K562 (cell line): ENCODE measurements around the gene ZBTB22. TPM values are rescaled to one million over a fixed set of nuclear protein-coding genes. Genes with fewer than 3 reads are reported as not detected.

ENCODE experiments used
- ATAC-seq: fragments of 200-7000 bp; cut with Tn5 transposase; 3 replicates; pipeline ENCODE4 v1.9.1; 2020; ENCODE audit warnings: moderate library complexity
- BruUV-seq: library from RNA; stranded (reverse); fragments of 400-500 nt; replicated peaks from 2 replicates; lab custom pipeline; 2021; lab: Mats Ljungman, UMichigan
- CTCF ChIA-PET: fragments of 300-600 bp; formaldehyde crosslinking; extraction: SDS; loops from one replicate; lab custom pipeline; 2021; ENCODE audit warnings: low intra/inter-chr PET ratio; lab: Yijun Ruan, JAX
- POLR2A ChIA-PET: fragments of 300-600, 350-650 bp; sonication (Branson Sonifier 250); formaldehyde crosslinking; extraction: SDS; loops from one replicate; lab custom pipeline; 2021; ENCODE audit warnings: antibody characterized with exemption, inconsistent platforms; lab: Yijun Ruan, JAX
- DNase-seq, 4 experiments: peaks; one replicate each; pipeline versions ENCODE4 v3.0.0 to v3.0.0-alpha.2; 2011 to 2018; ENCODE audit warnings: low spot score in 3 of 4, mixed read lengths in 3 of 4; ENCODE audit errors: extremely low read depth in 1 of 4
- FAIRE-seq: peaks from 2 replicates; lab custom pipeline; 2011; peaks lifted over from hg19 to GRCh38; lab: Jason Lieb, UNC
- H2AFZ ChIP-seq: 2 replicates; pipeline ENCODE4 v1.6.0; 2011; ENCODE audit warnings: low read depth, low read length, control low read depth, inconsistent platforms
- H3K27ac ChIP-seq: fragments of 200-600 bp; 3 replicates; pipeline ENCODE4 v1.8.0; 2011; ENCODE audit warnings: low read depth, mild to moderate bottlenecking, control low read depth, inconsistent platforms, low read length, moderate library complexity, mixed read lengths; ENCODE audit errors: extremely low read depth
- H3K27me3 ChIP-seq, 2 experiments: fragments of 300-600 bp in 1 of 2; 2 replicates in 1 of 2; 3 replicates in 1 of 2; pipeline versions ENCODE4 v1.6.0 to v1.8.0; 2011; ENCODE audit warnings: inconsistent platforms in 2 of 2, low read length in 2 of 2, mild to moderate bottlenecking in 1 of 2, mixed read lengths in 1 of 2, moderate library complexity in 1 of 2; ENCODE audit not compliant: control insufficient read depth in 2 of 2, insufficient read depth in 2 of 2
- H3K36me3 ChIP-seq: fragments of 300-600 bp; 3 replicates; pipeline ENCODE4 v1.8.0; 2011; ENCODE audit warnings: mild to moderate bottlenecking, low read length, inconsistent platforms; ENCODE audit not compliant: control insufficient read depth, insufficient read depth
- H3K4me1 ChIP-seq, 2 experiments: fragments of 200-600 bp in 1 of 2; replicated peaks in 1 of 2; 2 replicates in 1 of 2; 3 replicates in 1 of 2; pipeline versions ENCODE4 v1.5.1 to v1.8.0; 2011; ENCODE audit warnings: inconsistent platforms in 2 of 2, low read length in 2 of 2, mild to moderate bottlenecking in 1 of 2, mixed read lengths in 1 of 2, moderate library complexity in 1 of 2; ENCODE audit not compliant: control insufficient read depth in 2 of 2, insufficient read depth in 2 of 2
- H3K4me2 ChIP-seq: 2 replicates; pipeline ENCODE4 v1.6.1; 2011; ENCODE audit warnings: low read length, control low read depth, inconsistent platforms, mixed read lengths; ENCODE audit not compliant: insufficient read depth
- H3K4me3 ChIP-seq: fragments of 200-600 bp; sonication (generic), shearing (Covaris generic); 2 replicates; pipeline ENCODE4 v1.5.1; 2016; ENCODE audit warnings: control low read depth, inconsistent platforms
- H3K79me2 ChIP-seq: fragments of 200-600 bp; 3 replicates; pipeline ENCODE4 v1.8.0; 2011; ENCODE audit warnings: low read length, inconsistent platforms; ENCODE audit not compliant: control insufficient read depth, insufficient read depth
- H3K9ac ChIP-seq, 2 experiments: 2 replicates each; pipeline versions ENCODE4 v1.6.0 to v1.6.1; 2011; ENCODE audit warnings: low read depth in 2 of 2, low read length in 2 of 2, control low read depth in 1 of 2, inconsistent platforms in 1 of 2, mild to moderate bottlenecking in 1 of 2, mixed read lengths in 1 of 2; ENCODE audit not compliant: insufficient read depth in 1 of 2
- H3K9me1 ChIP-seq: one replicate; pipeline ENCODE4 v1.6.0; 2011; ENCODE audit warnings: inconsistent platforms, mild to moderate bottlenecking, low read length, moderate library complexity; ENCODE audit not compliant: control insufficient read depth, insufficient read depth
- H3K9me3 ChIP-seq: replicated peaks from 2 replicates; pipeline ENCODE4 v1.5.1; 2011; ENCODE audit warnings: low read depth, low read length, inconsistent platforms; ENCODE audit not compliant: control insufficient read depth, insufficient read depth
- H4K20me1 ChIP-seq: replicated peaks from 2 replicates; pipeline ENCODE4 v1.6.1; 2011; ENCODE audit warnings: low read length, inconsistent platforms, mixed read lengths; ENCODE audit not compliant: control insufficient read depth, insufficient read depth
- ARID2 ChIP-seq: fragments of 450-650 bp; IDR thresholded peaks from 2 replicates; pipeline ENCODE4 v1.6.1; 2017; ENCODE audit warnings: antibody characterized with exemption, mild to moderate bottlenecking
- CEBPG ChIP-seq, 3 experiments: fragments of 200-800 bp in 1 of 3; sonication (Bioruptor generic) in 1 of 3; sonication (generic) in 1 of 3; formaldehyde crosslinking in 1 of 3; IDR thresholded peaks in 2 of 3; conservative IDR thresholded peaks in 1 of 3; 2 replicates each; pipeline versions ENCODE4 v1.6.1 to v1.8.0; 2016 to 2022; ENCODE audit warnings: missing compliant biosample characterization in 2 of 3, missing genetic modification characterization in 2 of 3, mild to moderate bottlenecking in 1 of 3, missing genetic modification reagents in 1 of 3
- CHD1 ChIP-seq: fragments of 200-600 bp; sonication (generic); IDR thresholded peaks from one replicate; pipeline ENCODE4 v1.6.1; 2012; ENCODE audit warnings: mild to moderate bottlenecking, moderate library complexity, low read length, inconsistent platforms
- ELF4 ChIP-seq: fragments of 450-650 bp; formaldehyde crosslinking; IDR thresholded peaks from 2 replicates; pipeline ENCODE4 v1.4.0; 2022; ENCODE audit warnings: missing genetic modification characterization
- ETV6 ChIP-seq, 3 experiments: fragments of 150-350 bp in 1 of 3; sonication (generic) in 1 of 3; formaldehyde crosslinking in 1 of 3; IDR thresholded peaks; 2 replicates each; pipeline versions ENCODE4 v1.6.1 to v1.8.0; 2014 to 2022; ENCODE audit warnings: borderline replicate concordance in 2 of 3, low read depth in 2 of 3, antibody characterized with exemption in 1 of 3, low read length in 1 of 3, mild to moderate bottlenecking in 1 of 3, missing genetic modification reagents in 1 of 3
- KAT2B ChIP-seq: IDR thresholded peaks from one replicate; pipeline ENCODE4 v1.6.1; 2012; ENCODE audit warnings: low read depth, mild to moderate bottlenecking, control low read depth, inconsistent platforms, low read length, moderate library complexity
- NFIC ChIP-seq: fragments of 450-650 bp; IDR thresholded peaks from 2 replicates; pipeline ENCODE4 v1.6.1; 2017; ENCODE audit warnings: mild to moderate bottlenecking, inconsistent platforms
- POLR2G ChIP-seq: fragments of 200-400 bp; formaldehyde crosslinking; IDR thresholded peaks from 2 replicates; pipeline ENCODE4 v1.6.1; 2017; ENCODE audit warnings: low read depth, mild to moderate bottlenecking, antibody characterized with exemption, low read length, moderate library complexity
- RBFOX2 ChIP-seq: fragments of 200-400 bp; formaldehyde crosslinking; IDR thresholded peaks from 2 replicates; pipeline ENCODE4 v1.6.1; 2017; ENCODE audit warnings: low read depth, mild to moderate bottlenecking, low read length, moderate library complexity
- RBM25 ChIP-seq: fragments of 200-400 bp; formaldehyde crosslinking; IDR thresholded peaks from 2 replicates; pipeline ENCODE4 v1.6.1; 2018; ENCODE audit warnings: low read length, low read depth, moderate library complexity; ENCODE audit not compliant: severe bottlenecking
- TEAD2 ChIP-seq: fragments of 450-650 bp; IDR thresholded peaks from 2 replicates; pipeline ENCODE4 v1.6.1; 2016; ENCODE audit warnings: missing genetic modification characterization, control low read depth, missing compliant biosample characterization
- ZNF282 ChIP-seq: sonication (generic); formaldehyde crosslinking; IDR thresholded peaks from 2 replicates; pipeline ENCODE4 v1.8.1; 2023; ENCODE audit warnings: missing genetic modification reagents
- WGBS: fragments of 100-300 bp; shearing (Covaris generic); methylation state at CpG from one replicate; pipeline ENCODE4 v1.1.6; 2016; ENCODE audit warnings: low coverage, mixed read lengths; ENCODE audit not compliant: insufficient coverage; ENCODE audit errors: missing lambda C conversion rate; 5-methylcytosine and 5-hydroxymethylcytosine counted together
- in situ Hi-C: fragments of 300-500 bp; cut with MboI; formaldehyde crosslinking; loops from 4 replicates; pipeline ENCODE4 v1.15.0; 2018; ENCODE audit warnings: inconsistent platforms, mixed read lengths
- intact Hi-C: fragments of 100-400 bp; cut with micrococcal nuclease; formaldehyde crosslinking; loops from 2 replicates; pipeline ENCODE4 v1.14.2; 2022
- polyA plus RNA-seq, 8 experiments: library from polyadenylated mRNA; depleted of rRNA in 4 of 8; stranded (reverse) in 5 of 8; unstranded in 3 of 8; fragments of >200 nt; fragmentation: Nextera tagmentation in 2 of 8; fragmentation: Illumina TruSeq in 1 of 8; extraction: Ambion mirVana in 2 of 8; extraction: Trizol in 1 of 8; gene quantifications; 2 replicates each; pipeline versions ENCODE4 v1.2.1 to v1.2.3, GENCODE V29; 2011 to 2014; ENCODE audit warnings: inconsistent platforms in 1 of 8, missing spikeins in 1 of 8
- total RNA-seq, 7 experiments: library from RNA; depleted of rRNA in 6 of 7; stranded (reverse); fragments of >200 nt in 6 of 7; fragmentation: Illumina TruSeq in 2 of 7; extraction: Trizol in 2 of 7; gene quantifications; 2 replicates each; pipeline versions ENCODE4 v1.2.1 to v1.2.3, GENCODE V29; 2011 to 2021; ENCODE audit warnings: low replicate concordance in 1 of 7
- TF ChIP-seq, protein P1 (sequence below): fragments of 250-450 bp; sonication (Bioruptor Pico); IDR thresholded peaks from 2 replicates; pipeline ENCODE4 v1.5.0; 2021; ENCODE audit warnings: mild to moderate bottlenecking, moderate library complexity

Gene ZBTB22
- total and polyA plus RNA-seq, 9 of the 15 experiments (the other 6 are each of a cell fraction or from before 2014, with no cell fraction given): 0.21 to 11.9 (median 7.1) TPM

DNA sequence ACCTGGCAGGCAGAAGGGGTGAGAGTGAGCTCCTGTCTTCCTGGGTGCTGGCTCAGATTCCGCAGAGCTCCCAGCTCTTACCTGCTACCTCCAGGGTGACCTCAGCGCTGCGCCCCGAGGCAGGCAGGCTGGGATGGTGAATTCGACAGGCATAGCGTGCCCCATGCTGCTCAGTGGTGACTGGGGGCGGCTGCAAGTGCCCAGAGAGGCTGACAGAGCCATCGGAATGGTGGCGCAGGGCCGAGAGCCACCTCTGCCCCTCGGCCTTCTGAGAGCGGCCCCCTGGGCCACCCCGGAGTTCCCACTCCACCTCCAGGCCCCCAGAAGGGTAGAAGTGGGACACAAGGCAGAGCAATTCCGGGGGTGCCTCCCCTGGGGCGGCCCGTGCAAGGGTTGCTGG, 13.3 kb downstream of the ZBTB22 start:
- peaks cover 57% of the 10 kb centered on the region for H3K36me3 ChIP-seq
- no peak for DNase-seq
- no peak for ATAC-seq

More for the DNA sequence above, 13.3 kb downstream of the ZBTB22 start:
- POLR2A ChIA-PET: no interaction called here
- H3K79me2 ChIP-seq: peaks cover 31% of the 10 kb centered on the region
- in situ Hi-C loops (no loop called here), intact Hi-C loops (no loop called here)
- no peaks in the 10 kb centered on the region for H3K9me1 ChIP-seq
- no peak overlapping the region for H2AFZ ChIP-seq
- 0 out of 4 replicates have a peak overlapping the region, but pooled peaks of 1 of the 2 experiments have one; percentile 49 for H3K9ac ChIP-seq
- WGBS: 91% methylated on average over 15 of the region's 16 CpGs
- no TSS peak for BruUV-seq
- no peak for FAIRE-seq
- peaks cover 0 to 28% of the 10 kb centered on the region in 2 experiments; a peak in 3 of 5 replicates for H3K4me1 ChIP-seq
- H3K4me3 ChIP-seq: no peak overlapping the region
- H3K4me2 ChIP-seq: no peak overlapping the region
- no peaks in the 10 kb centered on the region for H3K9me3 ChIP-seq
- peaks cover 11% of the 10 kb centered on the region; the same call in 1 of the 2 replicates for H4K20me1 ChIP-seq
- no peak overlapping the region for H3K27ac ChIP-seq
- no peaks in the 10 kb centered on the region for H3K27me3 ChIP-seq
- CTCF ChIA-PET: no interaction called here
- TF ChIP-seq KAT2B (no peak), ARID2 (no peak), ETV6 (IDR thresholded peaks at IDR 0.05; ENCODE audit: borderline replicate concordance in 1 of 2, low read depth in 2 of 2, low read length in 1 of 2) (no peak), ETV6 (CRISPR knock-in tag; IDR thresholded peaks at IDR 0.05; ENCODE audit: borderline replicate concordance) (no peak), ZNF282 (CRISPR knock-in tag) (no peak), RBM25 (no peak), TEAD2 (tag) (no peak), POLR2G (peak; percentile 58; the same call in 1 of the 2 replicates), RBFOX2 (peak; percentile 49), CEBPG (CRISPR knock-in tag; IDR thresholded peaks at IDR 0.05) (no peak), CEBPG (tag; conservative IDR thresholded peaks at IDR 0.05 in 1 of 2, IDR thresholded peaks at IDR 0.05 in 1 of 2) (no peak), CHD1 (no peak), NFIC (no peak), ELF4 (CRISPR knock-in tag) (no peak)
- TF ChIP-seq, protein P1, sequence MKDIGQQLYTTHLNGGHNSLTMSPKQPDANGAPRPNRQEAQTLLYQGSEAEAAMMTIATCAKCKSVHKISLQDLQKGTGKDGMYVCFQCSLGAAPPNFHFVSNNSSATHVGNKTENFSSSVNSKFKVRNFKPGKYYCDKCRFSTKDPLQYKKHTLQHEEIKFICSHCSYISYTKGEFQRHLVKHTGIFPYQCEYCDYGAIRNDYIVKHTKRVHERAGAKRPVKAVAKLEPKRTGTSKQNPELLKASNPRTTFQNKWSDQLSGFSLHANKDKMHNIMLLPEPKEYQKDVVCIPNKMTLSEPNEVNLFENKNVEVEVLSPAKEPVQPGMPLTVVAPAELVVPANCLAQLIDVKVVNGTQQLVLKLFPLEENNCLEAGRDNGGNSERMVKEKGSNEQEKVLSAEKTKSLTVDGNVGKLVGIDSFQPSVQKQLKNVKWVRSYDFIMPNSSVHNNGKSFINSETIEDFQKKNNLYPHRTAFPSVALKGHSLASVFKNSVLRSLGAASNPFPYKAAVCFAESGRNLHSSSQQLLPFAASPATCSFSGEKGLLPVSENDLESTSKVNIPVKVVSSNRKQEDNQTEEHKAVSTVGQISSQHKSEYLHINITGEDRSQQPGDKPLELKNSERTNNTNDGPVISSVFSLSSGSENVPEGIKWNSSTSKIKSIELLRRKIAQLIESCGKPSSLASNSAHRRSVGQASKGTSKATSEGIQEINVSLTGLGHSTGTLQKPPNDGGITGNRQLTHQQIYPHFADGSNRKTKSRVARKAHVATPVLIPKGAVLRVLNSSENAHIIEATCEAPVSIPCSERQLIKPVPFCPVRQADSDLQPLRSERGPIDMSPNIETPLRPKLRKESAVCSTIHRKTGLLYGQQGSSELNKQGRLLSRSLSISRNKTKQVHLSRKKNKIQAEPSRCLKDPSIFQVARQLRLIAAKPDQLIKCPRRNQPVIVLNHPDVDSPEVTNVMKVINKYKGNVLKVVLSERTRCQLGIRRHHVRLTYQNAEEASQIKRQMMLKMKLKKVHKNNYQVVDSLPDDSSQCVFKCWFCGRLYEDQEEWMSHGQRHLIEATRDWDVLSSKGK (CRISPR knock-in tag): no peak
